Glomerular endothelial cell (primary cell): ENCODE results near the gene IFT20. TPM values are rescaled to one million over a fixed set of nuclear protein-coding genes. Genes with fewer than 3 reads are reported as not detected.

Source experiments
- DNase-seq: peaks from one replicate; pipeline ENCODE4 v3.0.0-alpha.2; 2011; ENCODE audit warnings: low read depth, low spot score; ENCODE audit errors: extremely low read depth
- total RNA-seq: library from RNA; depleted of rRNA; stranded (reverse); fragments of >200 nt; gene quantifications from 2 replicates; pipeline ENCODE4 v1.2.3, GENCODE V29; 2015

Gene IFT20
- total RNA-seq, 1 donor from 2014 or later, result 59.4 TPM

GRCh38 chr17:28338056-28338768 lies 2.9 kb upstream of the IFT20 start:
- DNase-seq, result peak; percentile 54

GRCh38 chr17:28335959-28336871 lies 943 bp upstream of the IFT20 start:
- peak; percentile 79 for DNase-seq

- DNase-seq, result no peak
Measured at GRCh38 chr17:28334666-28335200, 539 bp downstream of the IFT20 start.

GRCh38 chr17:28334171-28334570 lies 1.1 kb downstream of the IFT20 start:
- DNase-seq, result no peak

GRCh38 chr17:28333083-28333746 lies 2.1 kb downstream of the IFT20 start:
- DNase-seq, result no peak

- DNase-seq, result no peak
Measured at GRCh38 chr17:28331891-28332420, 3.3 kb downstream of the IFT20 start.

- no peak for DNase-seq
Measured at GRCh38 chr17:28330671-28331070, 4.6 kb downstream of the IFT20 start.

- no peak for DNase-seq
Measured at GRCh38 chr17:28328325-28328724, 6.9 kb downstream of the IFT20 start.

GRCh38 chr17:28327709-28328108 lies 7.6 kb downstream of the IFT20 start:
- no peak for DNase-seq

GRCh38 chr17:28327031-28327607 lies 8.2 kb downstream of the IFT20 start:
- DNase-seq, result no peak

- DNase-seq, result no peak
Measured at GRCh38 chr17:28326114-28326513, 9.2 kb downstream of the IFT20 start.

GRCh38 chr17:28325211-28325610 lies 10.1 kb downstream of the IFT20 start:
- no peak for DNase-seq

- DNase-seq, result no peak
Measured at GRCh38 chr17:28324781-28325180, 10.5 kb downstream of the IFT20 start.

- DNase-seq, result no peak
Measured at GRCh38 chr17:28324267-28324745, 11.0 kb downstream of the IFT20 start.

GRCh38 chr17:28320215-28321061 lies 14.8 kb downstream of the IFT20 start:
- no peak for DNase-seq

GRCh38 chr17:28319598-28319935 lies 15.7 kb downstream of the IFT20 start:
- DNase-seq, result no peak

- no peak for DNase-seq
Measured at GRCh38 chr17:28318759-28319597, 16.3 kb downstream of the IFT20 start, which contains the start of gene TMEM97. TMEM97 (plus strand) TSS chr17:28319200; CDS start chr17:28319240, 40 bp downstream.

- no peak for DNase-seq
Measured at GRCh38 chr17:28317966-28318758, 17.1 kb downstream of the IFT20 start.
